ENCODE results near the gene SSPN.

GRCh38 chr12:26233631-26234030, 38.3 kb downstream of the SSPN start:
- TF ChIP-seq POLR2AphosphoS5 (IDR thresholded peaks at IDR 0.05; ENCODE audit: low read depth, low read length): no peak
- TF ChIP-seq SIN3A (IDR thresholded peaks at IDR 0.05; ENCODE audit: low read depth): no peak
- TF ChIP-seq CTCF (IDR thresholded peaks at IDR 0.05 in 2 of 3, conservative IDR thresholded peaks at IDR 0.05 in 1 of 3; ENCODE audit: borderline replicate concordance in 1 of 3, insufficient read depth in 1 of 3, low read depth in 2 of 3, low read length in 2 of 3): no peak
- TF ChIP-seq JUND (IDR thresholded peaks at IDR 0.05): no peak
- no peak for TF ChIP-seq RAD21 (IDR thresholded peaks at IDR 0.05; ENCODE audit: low read depth)
- TF ChIP-seq TCF7L2 (IDR thresholded peaks at IDR 0.05; ENCODE audit: borderline replicate concordance, extremely low read depth, insufficient read depth, insufficient read length): no peak
- no peak for TF ChIP-seq REST (IDR thresholded peaks at IDR 0.05; ENCODE audit: low read depth)
- TF ChIP-seq ZNF274 (IDR thresholded peaks at IDR 0.05; ENCODE audit: low read depth, low read length): no peak
- no peak for TF ChIP-seq EZH2 (IDR thresholded peaks at IDR 0.05)
- no peak for TF ChIP-seq POLR2A (IDR thresholded peaks at IDR 0.05; ENCODE audit: borderline replicate concordance, extremely low read depth, insufficient read depth, insufficient read length)
- no peak for TF ChIP-seq SRF (IDR thresholded peaks at IDR 0.05; ENCODE audit: low read depth)
- TF ChIP-seq YY1 (IDR thresholded peaks at IDR 0.05; ENCODE audit: extremely low read depth, insufficient replicate concordance, low read depth, low read length): no peak

Measured in HCT116 (cell line).